ENCODE measurements around the gene STK31. TPM values are rescaled to one million over a fixed set of nuclear protein-coding genes. Genes with fewer than 3 reads are reported as not detected.

STK31 gene
- 0.01 to 0.03 TPM in 2 of 3 replicates, not detected in the other for polyA plus RNA-seq
- polyA plus RNA-seq (2011; ENCODE audit: low read depth), result not detected
- polyA plus RNA-seq (2011; cell fraction: cytosol; rRNA removed), result not detected in 2 replicates
- polyA plus RNA-seq (2011; cell fraction: nucleus; rRNA removed), result 0.04 TPM in 1 of 2 replicates, not detected in the other
- polyA plus RNA-seq (2012; ENCODE audit: low replicate concordance), result 0.06 TPM in 1 of 2 replicates, not detected in the other
- polyA minus RNA-seq, result not detected in 3 replicates
- polyA minus RNA-seq (2011; cell fraction: cytosol; rRNA and poly(A)+ RNA removed), result not detected
- not detected in 2 replicates for polyA minus RNA-seq (2011; cell fraction: nucleus; rRNA and poly(A)+ RNA removed)

- Histone ChIP-seq H3K4me1 (ENCODE audit: control insufficient read depth, extremely low read depth, insufficient read depth, low read length) (peaks cover 22% of the 10 kb centered on the region), H2AFZ (ENCODE audit: control insufficient read depth, low read length) (no peak within 1 kb of the TSS), H3K27me3 (ENCODE audit: control insufficient read depth, extremely low read depth, insufficient read depth, low read length) (no peaks in the 10 kb centered on the region), H3K36me3 (ENCODE audit: control insufficient read depth in 2 of 2, extremely low read depth in 1 of 2, insufficient read depth in 2 of 2, low read length in 2 of 2) (no peaks in the 10 kb centered on the region), H3K4me3 (ENCODE audit: control insufficient read depth in 2 of 3, extremely low read depth in 1 of 3, insufficient read depth in 2 of 3, low read depth in 1 of 3, low read length in 3 of 3) (no peak within 1 kb of the TSS), H3K9ac (ENCODE audit: control insufficient read depth, extremely low read depth, insufficient read depth, low read length) (no peak within 1 kb of the TSS), H3K27ac (ENCODE audit: control insufficient read depth, insufficient read depth, low read length) (no peak within 1 kb of the TSS), H4K20me1 (ENCODE audit: control insufficient read depth, extremely low read depth, insufficient read depth, low read length) (no peaks in the 10 kb centered on the region), H3K9me3 (ENCODE audit: control insufficient read depth, low read depth, low read length) (no peaks in the 10 kb centered on the region), H3K9me1 (ENCODE audit: control insufficient read depth, extremely low read depth, insufficient read depth, low read length) (no peaks in the 10 kb centered on the region), H3K4me2 (ENCODE audit: control insufficient read depth, extremely low read depth, insufficient read depth, low read depth, low read length) (no peak within 1 kb of the TSS), H3K79me2 (ENCODE audit: control insufficient read depth, insufficient read depth, low read length) (no peaks in the 10 kb centered on the region)
- no peak for FAIRE-seq
- dilution Hi-C loops (cut with MboI; ENCODE audit: extremely low pct_ligation_motif_present, low sequenced_read_pairs), result no loop called here
- DNase-seq (ENCODE audit: low read depth, low spot score), result no peak
- TF ChIP-seq, protein P1, sequence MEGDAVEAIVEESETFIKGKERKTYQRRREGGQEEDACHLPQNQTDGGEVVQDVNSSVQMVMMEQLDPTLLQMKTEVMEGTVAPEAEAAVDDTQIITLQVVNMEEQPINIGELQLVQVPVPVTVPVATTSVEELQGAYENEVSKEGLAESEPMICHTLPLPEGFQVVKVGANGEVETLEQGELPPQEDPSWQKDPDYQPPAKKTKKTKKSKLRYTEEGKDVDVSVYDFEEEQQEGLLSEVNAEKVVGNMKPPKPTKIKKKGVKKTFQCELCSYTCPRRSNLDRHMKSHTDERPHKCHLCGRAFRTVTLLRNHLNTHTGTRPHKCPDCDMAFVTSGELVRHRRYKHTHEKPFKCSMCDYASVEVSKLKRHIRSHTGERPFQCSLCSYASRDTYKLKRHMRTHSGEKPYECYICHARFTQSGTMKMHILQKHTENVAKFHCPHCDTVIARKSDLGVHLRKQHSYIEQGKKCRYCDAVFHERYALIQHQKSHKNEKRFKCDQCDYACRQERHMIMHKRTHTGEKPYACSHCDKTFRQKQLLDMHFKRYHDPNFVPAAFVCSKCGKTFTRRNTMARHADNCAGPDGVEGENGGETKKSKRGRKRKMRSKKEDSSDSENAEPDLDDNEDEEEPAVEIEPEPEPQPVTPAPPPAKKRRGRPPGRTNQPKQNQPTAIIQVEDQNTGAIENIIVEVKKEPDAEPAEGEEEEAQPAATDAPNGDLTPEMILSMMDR (optimal IDR thresholded peaks at IDR 0.05 in 1 of 3, IDR thresholded peaks at IDR 0.05 in 1 of 3, conservative IDR thresholded peaks at IDR 0.05 in 1 of 3; ENCODE audit: extremely low read depth in 1 of 3, insufficient read depth in 2 of 3, low read length in 3 of 3), result no peak
- no peak for TF ChIP-seq EZH2 (IDR thresholded peaks at IDR 0.05; ENCODE audit: low read length)
Observed at GRCh38 chr7:23710000-23710399, at the start of gene STK31. Gene STK31 (plus strand): TSS chr7:23710219. CDS start chr7:23710286, 67 bp downstream.

DNA sequence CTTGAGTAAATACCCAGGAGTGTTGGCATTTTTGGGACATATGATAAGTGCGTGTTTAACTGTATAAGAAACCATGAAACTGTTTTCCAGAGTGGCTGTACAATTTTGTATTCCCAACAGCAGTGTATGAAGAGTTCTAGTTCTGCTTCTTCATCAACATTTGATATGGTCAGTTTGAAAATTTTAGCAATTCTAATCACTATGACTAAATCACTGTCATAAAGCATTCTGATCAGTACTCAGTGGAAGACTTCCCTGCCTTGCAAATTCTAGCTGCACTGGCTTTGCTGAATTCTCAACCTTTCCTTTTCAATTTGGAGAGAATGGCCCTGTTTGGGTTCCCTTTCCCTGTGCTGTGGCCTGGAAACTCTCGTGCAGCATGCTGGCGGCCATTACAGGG is 48.6 kb upstream of the STK31 start:
- no peak for FAIRE-seq
- dilution Hi-C loops (cut with MboI; ENCODE audit: extremely low pct_ligation_motif_present, low sequenced_read_pairs), result no loop called here
- Histone ChIP-seq H3K4me3 (ENCODE audit: control insufficient read depth in 2 of 3, extremely low read depth in 1 of 3, insufficient read depth in 2 of 3, low read depth in 1 of 3, low read length in 3 of 3) (no peak overlapping the region), H3K27me3 (ENCODE audit: control insufficient read depth, extremely low read depth, insufficient read depth, low read length) (no peaks in the 10 kb centered on the region), H3K4me2 (ENCODE audit: control insufficient read depth, extremely low read depth, insufficient read depth, low read depth, low read length) (no peak overlapping the region), H3K79me2 (ENCODE audit: control insufficient read depth, insufficient read depth, low read length) (no peaks in the 10 kb centered on the region), H3K4me1 (ENCODE audit: control insufficient read depth, extremely low read depth, insufficient read depth, low read length) (no peaks in the 10 kb centered on the region), H3K9me1 (ENCODE audit: control insufficient read depth, extremely low read depth, insufficient read depth, low read length) (no peaks in the 10 kb centered on the region), H3K9me3 (ENCODE audit: control insufficient read depth, low read depth, low read length) (no peaks in the 10 kb centered on the region), H3K36me3 (ENCODE audit: control insufficient read depth in 2 of 2, extremely low read depth in 1 of 2, insufficient read depth in 2 of 2, low read length in 2 of 2) (no peaks in the 10 kb centered on the region), H3K9ac (ENCODE audit: control insufficient read depth, extremely low read depth, insufficient read depth, low read length) (no peak overlapping the region), H3K27ac (ENCODE audit: control insufficient read depth, insufficient read depth, low read length) (no peak overlapping the region), H4K20me1 (ENCODE audit: control insufficient read depth, extremely low read depth, insufficient read depth, low read length) (no peaks in the 10 kb centered on the region), H2AFZ (ENCODE audit: control insufficient read depth, low read length) (no peak overlapping the region)
- no peak for DNase-seq (ENCODE audit: low read depth, low spot score)
- TF ChIP-seq, protein P1 (optimal IDR thresholded peaks at IDR 0.05 in 1 of 3, IDR thresholded peaks at IDR 0.05 in 1 of 3, conservative IDR thresholded peaks at IDR 0.05 in 1 of 3; ENCODE audit: extremely low read depth in 1 of 3, insufficient read depth in 2 of 3, low read length in 3 of 3), result no peak
- TF ChIP-seq EZH2 (IDR thresholded peaks at IDR 0.05; ENCODE audit: low read length), result no peak
